HT-29 (cell line): ENCODE measurements around the gene ARSJ. TPM values are rescaled to one million over a fixed set of nuclear protein-coding genes. Genes with fewer than 3 reads are reported as not detected.
A peak's percentile ranks its signal among the peaks of the same experiment; 100 is the strongest.
"Not testable (repeated sequence)": the region's sequence is repeated elsewhere in the genome, so short reads cannot be mapped to it uniquely, and the experiment has no call there.

Source experiments
- DNase-seq: peaks from one replicate; pipeline ENCODE4 v3.0.0-alpha.2; 2015; ENCODE audit warnings: low spot score
- total RNA-seq: library from RNA; depleted of rRNA; stranded (reverse); fragments of >200 nt; shearing (Covaris generic); gene quantifications from 2 replicates; pipeline ENCODE4 v1.2.3, GENCODE V29; 2014; rRNA removed

Gene ARSJ
- 28.4 and 31.0 TPM in 2 replicates for total RNA-seq

DNA sequence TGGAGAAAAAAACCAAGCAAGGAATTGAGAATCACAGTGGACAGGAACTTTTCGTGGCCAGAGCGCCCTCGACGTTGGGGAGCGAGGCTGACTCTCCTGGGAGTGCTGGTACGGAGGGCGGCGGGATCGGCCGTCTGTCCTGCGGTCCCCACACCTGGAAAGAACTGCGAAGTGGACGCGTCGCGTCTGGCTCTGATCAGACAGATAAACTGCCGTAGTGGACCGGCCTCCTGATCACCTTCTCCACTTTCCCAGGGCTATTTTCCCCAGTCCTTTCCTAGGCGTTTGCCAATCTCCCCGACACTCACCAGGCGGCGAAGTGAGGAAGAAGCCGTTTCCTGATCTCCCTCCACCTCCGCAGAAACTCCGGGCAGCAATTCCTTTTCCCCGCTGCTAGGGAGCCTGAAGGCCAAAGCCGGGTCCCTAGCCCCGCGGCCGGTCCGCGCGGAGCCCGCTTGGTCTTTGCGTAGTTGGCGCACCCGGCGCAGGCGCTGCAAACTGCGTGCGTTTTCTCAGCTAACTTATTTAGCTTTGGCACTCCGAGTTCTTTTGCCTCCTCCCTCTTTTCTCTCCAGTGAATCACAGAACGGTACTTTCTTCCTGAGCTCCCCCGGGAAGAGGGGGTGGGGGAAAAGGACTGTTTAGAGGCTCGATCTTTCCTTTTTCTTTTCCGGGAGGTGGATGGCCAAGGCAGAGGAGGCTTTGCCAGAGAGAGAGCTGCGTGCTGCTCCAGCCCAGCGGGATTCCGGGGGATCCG lies at the start of gene ARSJ:
ARSJ (minus strand) TSS at position 500 of the 757 bp plus-strand sequence. CDS start 813 bp downstream, outside the sequence.
- peak; percentile 81 for DNase-seq

DNA sequence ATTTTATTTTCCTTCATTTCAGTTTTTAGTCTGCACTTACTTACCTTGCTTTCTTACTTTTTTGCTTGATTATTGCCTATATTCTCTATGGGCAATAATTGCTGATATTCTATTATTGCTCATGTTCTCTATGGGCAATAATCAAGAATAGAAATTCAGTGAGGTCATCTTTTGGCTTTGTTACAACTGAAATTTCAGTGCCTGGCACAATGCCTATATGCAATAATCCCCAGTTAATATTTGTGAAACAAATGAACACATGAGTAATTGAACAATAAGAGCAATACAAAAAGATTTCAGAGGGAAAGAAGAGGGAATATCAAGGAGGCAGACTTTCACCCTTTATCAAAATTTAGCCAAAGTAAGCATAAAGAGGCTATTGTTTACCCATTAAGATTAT lies 48.6 kb upstream of the ARSJ start:
- DNase-seq = no peak

DNA sequence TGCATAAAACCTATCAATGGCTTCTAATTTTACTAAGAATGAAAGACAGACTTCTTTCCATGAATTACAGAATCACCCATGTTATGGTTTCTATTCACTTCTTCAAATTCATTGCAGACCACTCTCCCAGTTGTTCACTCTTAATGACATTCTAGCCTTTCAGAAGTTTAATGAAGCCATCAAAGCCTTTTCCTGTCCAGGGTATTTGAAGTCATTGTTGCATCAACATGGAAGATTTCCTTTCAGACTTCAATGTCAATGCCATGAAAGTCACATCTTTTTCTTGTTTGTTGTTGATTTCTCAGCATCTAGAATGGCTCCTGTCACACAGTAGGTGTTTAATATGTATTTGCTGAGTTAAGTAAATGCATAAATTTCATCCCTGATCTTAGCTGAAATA lies 48.1 kb upstream of the ARSJ start:
- no peak for DNase-seq

DNA sequence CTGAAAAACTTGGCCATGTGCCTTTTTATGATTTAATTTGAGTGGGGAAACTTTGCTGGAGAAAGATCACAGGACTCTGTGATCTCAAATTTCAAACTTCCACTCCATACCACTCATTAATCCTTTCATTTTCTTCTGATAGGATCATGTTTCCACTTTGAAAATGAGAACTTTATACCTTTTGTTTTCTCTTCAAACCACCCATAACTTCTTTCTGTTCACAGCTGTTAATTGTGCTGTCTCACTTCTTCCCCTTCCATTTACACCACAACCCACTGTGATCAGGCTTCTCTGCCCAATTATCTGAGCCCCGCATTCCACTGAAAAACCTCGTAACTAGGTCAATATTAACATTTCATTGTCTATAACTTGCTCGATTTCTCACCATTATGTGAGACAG lies 47.0 kb upstream of the ARSJ start:
- no peak for DNase-seq

DNA sequence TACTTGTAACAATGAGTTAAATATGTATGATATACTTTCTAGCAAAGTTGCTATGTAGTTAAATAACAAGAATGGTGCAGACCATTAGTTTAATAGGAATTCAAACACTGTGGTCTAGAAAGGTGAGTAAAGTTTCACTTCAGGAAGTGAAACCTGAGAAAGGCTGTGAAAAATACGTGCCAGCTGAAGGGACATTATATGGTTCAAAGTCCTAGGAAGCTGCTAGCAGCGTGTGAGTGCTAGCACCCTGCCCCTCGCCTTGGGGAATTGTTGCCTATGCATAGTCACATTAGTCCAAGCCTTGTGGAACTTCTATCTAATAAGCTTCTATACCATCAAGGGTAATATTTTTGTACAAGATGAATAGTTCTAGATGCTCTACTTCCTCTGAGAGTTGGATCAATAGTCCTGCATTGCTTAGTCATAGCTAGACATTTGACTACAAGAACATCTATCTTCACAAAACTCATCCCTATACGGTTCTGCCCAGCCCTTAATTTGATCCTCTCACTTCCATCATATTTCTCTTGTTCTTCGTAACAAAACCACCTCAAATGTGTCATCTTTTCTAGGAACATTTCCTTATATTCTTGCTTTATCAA lies 45.8 kb upstream of the ARSJ start:
- peak; percentile 62 for DNase-seq

DNA sequence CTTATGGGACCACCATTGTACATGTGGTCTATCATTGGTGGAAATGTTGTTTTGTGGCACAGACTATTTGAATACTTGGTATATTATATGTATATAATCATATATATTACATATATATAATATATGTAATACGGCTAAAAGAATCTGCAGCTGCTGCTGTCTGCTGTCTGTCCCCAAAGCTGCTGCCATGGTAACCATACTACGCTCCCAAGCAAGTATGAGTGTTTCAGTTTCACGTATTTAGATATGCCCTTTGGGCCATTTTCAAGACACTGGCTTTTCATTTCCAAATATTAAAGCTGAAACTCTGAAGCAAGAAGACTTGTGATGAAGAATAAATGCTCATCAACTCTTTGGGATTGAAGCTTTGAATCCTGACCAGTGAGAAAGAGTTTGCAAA lies 42.0 kb upstream of the ARSJ start:
- DNase-seq = no peak

DNA sequence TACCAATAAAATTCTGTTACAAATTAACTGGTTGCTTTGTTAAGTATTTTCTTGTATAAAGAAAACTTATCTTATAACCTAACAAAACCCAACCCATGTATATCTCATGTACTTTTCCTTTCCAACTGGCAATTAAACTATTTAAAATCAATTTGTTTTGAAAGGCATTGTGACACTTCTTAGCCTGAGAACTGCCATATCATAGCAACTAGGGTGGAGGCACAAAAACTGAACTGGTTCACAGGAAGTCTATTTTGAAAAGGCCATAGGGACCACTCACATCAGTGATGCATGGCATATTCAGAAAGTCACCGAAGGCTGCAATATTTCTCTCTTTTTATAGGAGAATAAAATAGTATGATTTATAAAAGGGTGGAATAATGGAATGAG lies 40.5 kb upstream of the ARSJ start:
- DNase-seq = peak; percentile 49

DNA sequence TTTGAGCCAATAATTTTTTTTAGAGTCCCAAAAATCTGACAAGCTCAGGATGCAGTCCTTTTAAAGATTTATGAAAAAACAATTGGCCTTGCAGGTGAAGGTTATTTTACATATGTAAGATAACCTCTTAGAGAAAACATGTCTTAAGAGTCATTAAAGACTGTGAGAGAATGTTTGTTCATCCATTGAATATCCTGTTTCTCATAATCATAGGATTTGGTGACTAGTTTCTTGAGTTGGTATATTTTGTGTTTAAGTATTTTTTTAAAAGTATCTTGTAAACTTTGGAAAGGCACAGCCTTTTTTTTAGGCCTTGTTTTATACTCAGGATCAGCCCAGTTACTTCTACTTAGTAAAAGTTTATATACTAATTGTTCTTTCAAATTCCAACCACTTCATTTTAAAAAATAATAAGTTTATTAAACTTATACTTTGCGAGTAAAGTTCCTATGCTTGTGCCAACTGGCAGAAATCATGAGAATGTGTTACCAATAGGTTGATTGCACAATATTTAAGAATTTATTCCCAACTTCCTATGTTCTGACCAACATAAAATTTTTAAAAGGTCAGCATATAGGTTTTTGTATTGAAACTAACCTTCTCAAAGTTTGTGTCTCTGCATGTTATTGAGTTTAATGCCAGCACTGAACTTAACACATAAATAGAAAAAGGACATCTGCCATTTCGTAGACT lies 40.0 kb upstream of the ARSJ start:
- no peak for DNase-seq

DNA sequence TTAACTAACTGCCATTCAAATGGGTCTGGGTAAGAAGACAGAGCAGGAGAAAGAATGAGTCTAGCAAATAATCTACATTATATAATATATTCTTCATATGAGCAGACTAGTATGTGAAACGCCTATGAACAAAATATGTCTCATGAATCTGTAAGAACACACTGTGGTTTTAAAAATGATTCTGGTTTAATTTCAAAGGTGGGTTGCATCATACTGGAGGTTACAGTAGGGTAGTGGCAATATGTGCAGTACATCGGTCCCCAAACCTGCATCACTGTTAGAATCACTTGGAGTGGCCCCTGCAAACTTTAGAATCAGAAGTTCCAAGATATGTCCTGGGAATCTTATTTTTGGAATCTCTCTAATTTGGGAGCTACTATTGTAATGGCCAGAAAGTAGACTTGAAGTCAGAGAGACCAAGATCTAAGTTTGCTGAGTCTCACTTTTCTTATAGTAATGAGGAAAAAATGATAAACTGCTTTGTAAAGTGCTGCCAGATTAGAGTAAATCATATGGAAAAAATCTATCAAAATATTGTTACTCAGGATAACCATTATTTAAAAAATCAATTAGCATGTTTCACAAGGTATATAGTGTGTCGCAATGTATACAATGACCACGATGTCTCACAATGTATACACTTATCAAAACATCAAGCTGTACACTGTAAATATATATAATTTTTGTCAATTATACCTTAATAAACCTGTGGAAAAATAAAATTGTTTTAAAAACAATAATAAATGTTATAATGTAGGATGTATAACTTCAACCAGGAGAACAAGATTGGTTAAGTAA lies 37.9 kb upstream of the ARSJ start:
- DNase-seq = no peak

DNA sequence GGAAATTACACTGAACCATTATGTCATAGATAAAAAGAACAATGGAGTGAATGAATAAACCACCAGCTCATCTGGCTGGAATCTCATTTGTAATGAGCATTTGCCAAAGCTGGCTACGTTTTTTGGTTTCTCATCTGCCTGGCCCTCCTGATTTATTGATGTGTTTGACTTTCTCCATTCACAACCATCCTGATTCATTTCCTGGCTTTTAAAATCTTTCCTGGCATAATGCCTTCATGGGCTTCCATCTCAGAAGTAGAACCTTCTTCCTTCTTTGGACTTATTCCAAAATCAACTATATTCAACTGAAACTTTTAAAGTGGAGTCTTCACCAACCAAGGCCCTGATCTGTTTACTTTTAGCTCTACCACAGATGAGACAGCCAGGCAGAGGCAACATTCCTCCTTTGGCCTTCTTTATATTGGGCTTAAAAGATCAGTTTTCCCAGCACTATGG lies 36.0 kb upstream of the ARSJ start:
- peak; percentile 71 for DNase-seq

DNA sequence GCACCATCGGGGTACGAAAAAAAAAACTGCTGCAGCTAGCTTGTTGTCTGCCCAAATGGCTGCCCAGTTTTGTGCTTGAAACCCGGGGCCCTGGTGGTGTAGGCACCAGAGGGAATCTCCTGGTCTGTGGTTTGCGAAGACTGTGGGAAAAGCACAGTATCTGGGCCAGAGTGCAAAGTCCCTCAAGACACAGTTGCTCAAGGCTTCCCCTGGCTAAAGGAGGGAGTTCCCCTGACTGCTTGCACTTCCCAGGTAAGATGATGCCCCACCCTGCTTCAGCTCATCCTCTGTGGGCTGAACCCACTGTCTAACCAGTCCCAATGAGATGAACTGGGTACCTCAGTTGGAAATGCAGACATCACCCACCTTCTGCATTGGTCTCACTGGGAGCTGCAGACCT lies 33.8 kb upstream of the ARSJ start:
- DNase-seq = peak; percentile 56

DNA sequence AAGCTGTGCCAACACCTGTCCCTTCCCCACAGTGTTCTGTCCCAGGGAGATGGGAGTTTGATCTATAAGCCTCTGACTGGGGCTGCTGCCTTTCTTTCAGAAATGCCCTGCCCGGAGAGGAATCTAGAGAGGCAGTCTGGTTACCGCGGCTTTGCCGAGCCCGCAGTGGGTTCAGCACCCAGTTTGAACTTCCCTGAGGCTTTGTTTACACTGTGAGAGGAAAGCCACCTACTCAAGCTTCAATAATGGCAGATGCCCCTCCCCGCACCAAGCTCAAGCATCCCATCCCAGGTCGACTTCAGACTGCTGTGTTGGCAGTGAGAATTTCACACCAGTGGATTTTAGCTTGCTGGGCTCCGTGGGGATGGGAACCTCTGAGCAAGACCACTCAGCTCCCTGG lies 33.3 kb upstream of the ARSJ start:
- peak; percentile 47 for DNase-seq

DNA sequence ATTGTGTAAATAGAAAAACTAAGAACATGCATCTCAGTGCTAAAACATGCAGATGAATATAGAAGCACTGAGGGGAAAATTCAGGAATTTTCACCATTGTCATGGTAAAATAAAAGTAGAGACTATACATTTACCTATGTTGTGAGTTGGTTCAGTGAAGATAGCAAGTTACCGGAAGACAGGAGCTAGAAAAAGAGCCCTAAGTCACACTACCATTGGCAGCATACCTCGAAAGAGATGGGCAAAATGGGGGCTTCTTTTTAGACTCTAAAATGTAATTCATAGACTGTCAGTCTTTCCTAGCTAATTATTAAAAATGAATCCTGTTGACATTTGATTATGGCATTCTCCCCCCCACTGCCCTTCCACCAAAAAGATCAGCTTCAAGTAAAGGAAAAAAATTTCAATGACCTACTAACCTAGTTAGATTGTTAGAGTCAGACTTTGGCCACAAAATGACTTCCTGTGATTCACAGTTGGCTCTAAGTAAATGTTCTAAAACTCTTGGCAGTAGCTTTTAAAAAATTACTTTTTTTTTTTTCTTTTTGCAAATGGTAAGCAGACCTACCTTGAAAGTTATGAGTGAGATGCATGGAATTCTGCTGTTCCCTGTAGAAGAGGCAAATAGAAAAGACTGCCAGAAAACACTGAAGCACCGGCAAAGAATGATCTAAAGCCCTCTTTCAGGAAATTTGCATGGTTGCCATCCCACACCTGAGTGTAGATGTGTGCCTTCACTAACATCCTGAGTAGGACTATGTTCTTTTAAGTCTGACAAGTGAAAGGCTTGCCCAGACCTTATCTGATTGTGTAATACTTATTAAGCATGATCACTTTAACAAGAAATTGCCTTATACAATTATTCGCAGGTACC lies 26.4 kb upstream of the ARSJ start:
- no peak for DNase-seq

DNA sequence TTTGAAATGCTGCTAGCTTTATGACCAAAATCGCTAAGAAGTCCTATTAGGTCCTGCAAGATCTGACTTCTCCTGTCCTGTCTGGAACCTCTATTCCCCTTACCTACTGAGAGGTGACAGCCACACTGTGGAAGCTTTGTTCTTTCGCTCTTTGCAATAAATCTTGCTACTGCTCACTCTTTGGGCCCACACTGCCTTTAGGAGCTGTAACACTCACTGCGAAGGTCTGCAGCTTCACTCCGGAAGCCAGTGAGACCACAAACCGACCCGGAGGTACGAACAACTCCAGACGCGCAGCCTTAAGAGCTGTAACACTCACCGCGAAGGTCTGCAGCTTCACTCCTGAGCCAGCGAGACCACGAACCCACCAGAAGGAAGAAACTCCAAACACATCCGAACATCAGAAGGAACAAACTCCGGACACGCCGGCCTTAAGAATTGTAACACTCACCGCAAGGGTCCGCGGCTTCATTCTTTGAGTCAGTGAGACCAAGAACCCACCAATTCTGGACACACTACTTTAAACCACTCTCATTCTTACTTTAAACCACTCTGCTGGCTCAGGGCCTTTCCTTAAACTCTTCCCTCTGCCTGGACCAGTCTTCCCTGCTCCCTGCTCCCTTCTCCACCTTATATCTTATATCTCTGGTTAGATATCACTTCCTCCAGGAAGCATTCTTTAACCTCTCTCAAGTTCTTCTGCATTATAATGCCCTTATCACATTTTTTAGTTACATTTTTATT lies 25.2 kb upstream of the ARSJ start:
- DNase-seq = not testable (repeated sequence)

DNA sequence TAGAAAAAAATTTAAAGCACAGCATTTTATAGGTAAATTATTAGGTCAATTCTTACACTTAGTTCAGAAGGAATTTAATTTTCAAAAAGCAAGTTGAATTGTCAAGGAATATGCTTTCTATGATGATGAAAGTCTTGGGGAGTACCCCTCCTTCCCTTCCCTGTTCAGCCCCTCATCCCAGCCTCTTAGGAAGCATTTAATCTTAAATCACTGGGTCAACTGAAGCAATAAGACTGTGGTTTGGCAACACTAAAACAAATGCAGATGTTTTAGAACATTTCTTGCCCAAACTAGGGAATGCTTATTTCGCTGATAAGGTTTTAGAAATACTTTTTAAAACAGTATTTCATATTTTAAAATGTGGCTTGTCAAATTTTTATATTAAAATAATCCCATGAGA lies 19.1 kb upstream of the ARSJ start:
- no peak for DNase-seq

DNA sequence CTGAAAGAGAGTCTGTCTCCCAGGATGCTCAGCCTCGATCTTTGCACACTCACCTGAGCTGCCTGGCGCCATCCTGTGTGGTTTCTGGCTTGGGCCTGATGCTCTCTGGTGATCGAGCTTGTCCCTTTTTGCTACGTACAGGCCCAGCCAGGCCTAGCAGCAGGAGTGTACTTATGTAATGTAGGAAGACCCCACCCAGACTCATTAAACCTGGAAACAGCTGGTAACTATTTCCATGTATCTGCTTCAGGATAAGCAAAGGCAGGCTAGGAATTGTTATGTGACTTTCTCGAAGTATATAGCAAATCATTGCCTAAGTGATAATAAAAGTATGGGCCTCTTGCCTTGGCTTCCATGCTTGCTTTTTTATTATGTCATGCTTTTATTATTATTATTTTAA lies 18.6 kb upstream of the ARSJ start:
- DNase-seq = no peak

DNA sequence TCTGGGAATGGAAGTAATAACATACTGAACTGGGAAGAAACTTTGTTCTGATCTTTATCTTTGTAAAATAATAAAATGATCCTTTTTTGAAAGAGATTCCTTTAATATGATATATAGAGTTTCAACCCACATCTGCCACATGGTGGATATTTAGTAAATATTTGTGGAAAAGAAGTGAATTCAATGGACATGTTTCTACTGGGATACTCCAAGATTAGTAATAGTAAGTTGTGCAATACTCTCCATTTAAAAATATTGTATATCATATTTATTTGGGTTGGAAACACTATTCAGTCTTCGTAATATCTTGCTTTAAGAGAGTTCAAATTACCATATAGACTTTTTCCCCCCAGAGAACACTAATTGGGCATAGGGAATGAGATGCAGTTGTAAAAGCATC lies 17.8 kb upstream of the ARSJ start:
- no peak for DNase-seq

DNA sequence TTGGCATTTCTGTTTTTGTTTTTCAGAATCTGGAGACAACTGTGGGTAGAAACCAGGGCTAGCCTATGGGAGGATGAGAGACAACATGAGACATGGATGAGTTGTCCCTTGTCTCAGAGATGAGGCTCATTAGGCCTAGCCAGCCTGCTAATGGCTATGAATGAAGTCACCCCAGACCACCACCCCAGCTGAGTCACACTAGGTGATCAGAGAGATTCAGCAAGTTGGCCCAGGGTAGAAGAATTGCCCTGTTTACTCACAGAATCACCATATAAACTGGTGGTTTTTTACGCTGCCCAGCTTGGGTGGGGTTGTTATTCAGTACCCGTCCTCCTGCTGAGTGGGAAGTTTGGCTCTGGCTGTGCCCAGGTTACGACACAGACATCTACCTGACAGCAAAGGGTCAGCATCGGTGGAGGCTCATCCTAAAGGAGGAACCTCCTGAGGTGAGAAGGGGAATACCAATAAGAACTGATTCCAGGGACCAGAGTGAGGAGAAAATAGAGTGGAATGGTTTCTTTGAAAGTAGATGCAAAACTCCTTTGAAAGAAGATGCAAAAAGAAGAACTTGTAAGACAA lies 17.2 kb upstream of the ARSJ start:
- DNase-seq = no peak

DNA sequence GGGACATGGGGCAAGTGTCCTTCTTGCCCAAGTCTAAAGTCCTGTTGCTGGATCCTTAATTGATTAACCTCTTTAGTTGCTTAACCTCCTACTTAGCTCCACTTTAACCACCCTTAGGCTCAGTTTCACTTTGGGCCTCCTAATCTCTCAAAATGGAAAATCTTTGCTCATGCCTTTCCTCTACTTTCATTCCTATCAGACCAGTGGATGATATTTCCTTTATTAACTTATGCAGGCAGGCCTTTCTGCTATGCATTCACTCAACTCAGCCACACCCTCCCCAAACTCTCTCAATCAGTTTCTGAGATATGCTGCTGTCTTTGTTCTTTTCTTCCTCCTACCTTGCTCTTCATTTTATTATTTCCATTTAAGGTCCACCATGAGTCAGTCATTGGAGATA lies 14.4 kb upstream of the ARSJ start:
- DNase-seq = no peak

DNA sequence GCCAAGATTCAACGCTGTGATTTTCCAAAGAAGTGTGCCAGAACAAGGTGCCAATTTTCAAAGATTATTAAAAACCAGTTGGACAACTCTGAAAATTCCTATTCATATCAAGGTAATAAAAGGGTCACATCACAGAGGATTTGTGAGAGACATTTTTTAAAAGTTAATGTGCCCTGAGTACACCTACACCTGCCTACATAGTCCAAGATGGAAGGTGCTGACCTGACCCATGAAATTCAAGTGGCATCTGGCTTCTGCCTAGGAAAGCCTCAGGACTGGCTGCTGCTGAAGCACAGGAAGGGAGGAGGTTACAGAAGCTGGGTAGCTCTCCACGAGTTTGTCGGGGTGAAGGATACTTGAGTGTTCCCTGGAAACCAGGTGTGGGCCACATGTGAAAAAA lies 11.4 kb upstream of the ARSJ start:
- no peak for DNase-seq
